LNCaP clone FGC (cell line): ENCODE data around the gene ZNF501.

Source experiments
- DNase-seq: peaks from one replicate; pipeline ENCODE4 v3.0.0-alpha.2; 2011; ENCODE audit warnings: low read depth
- H3K4me3 ChIP-seq: 2 replicates; pipeline ENCODE4 v1.5.1; 2011; ENCODE audit warnings: mild to moderate bottlenecking, low read depth, low read length, control low read depth
- CTCF ChIP-seq: IDR thresholded peaks from 2 replicates; pipeline ENCODE4 v1.5.1; 2012; ENCODE audit warnings: mild to moderate bottlenecking; ENCODE audit not compliant: control insufficient read depth, insufficient read depth; ENCODE audit errors: extremely low read depth

The ZNF501 gene

GRCh38 chr3:44721231-44722102, 8.0 kb upstream of the ZNF501 start:
- DNase-seq = no peak
- no peak for TF ChIP-seq CTCF
- H3K4me3 ChIP-seq = no peak overlapping the region

- H3K4me3 ChIP-seq = no peak overlapping the region
- no peak for DNase-seq
- no peak for TF ChIP-seq CTCF
Measured at GRCh38 chr3:44722103-44722401, 7.4 kb upstream of the ZNF501 start.

DNA sequence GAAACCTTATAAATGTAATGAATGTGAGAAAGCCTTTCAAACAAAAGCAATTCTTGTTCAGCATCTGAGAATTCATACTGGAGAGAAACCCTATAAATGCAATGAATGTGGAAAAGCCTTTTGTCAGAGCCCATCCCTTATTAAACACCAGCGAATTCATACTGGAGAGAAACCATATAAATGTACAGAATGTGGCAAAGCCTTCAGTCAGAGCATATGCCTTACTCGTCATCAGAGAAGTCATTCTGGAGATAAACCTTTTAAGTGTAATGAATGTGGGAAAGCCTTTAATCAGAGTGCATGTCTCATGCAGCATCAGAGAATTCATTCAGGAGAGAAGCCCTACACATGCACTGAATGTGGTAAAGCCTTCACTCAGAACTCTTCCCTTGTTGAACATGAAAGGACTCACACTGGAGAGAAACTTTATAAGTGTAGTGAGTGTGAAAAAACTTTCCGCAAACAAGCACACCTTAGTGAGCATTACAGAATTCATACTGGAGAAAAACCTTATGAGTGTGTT, 5.3 kb downstream of the ZNF501 start:
- DNase-seq = no peak
- TF ChIP-seq CTCF = no peak
- no peak overlapping the region for H3K4me3 ChIP-seq

DNA sequence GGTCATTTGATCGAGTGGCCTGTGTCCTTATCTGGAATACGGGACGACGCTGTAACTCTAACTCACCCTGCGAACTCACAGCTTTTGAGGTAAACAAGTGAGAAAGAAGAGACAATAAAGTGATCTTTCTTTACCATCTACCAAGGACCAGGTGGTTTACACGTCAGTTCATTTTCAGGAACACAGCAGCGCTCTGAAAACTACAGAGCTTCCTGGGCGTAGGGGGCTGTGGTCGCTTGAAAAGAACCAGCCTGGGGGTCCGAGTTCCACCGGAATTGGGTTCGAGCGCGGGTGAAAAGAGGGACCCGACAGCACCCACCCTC, 31.6 kb downstream of the ZNF501 start:
- no peak for TF ChIP-seq CTCF
- H3K4me3 ChIP-seq = peak overlapping the region; percentile 97
- no peak for DNase-seq

DNA sequence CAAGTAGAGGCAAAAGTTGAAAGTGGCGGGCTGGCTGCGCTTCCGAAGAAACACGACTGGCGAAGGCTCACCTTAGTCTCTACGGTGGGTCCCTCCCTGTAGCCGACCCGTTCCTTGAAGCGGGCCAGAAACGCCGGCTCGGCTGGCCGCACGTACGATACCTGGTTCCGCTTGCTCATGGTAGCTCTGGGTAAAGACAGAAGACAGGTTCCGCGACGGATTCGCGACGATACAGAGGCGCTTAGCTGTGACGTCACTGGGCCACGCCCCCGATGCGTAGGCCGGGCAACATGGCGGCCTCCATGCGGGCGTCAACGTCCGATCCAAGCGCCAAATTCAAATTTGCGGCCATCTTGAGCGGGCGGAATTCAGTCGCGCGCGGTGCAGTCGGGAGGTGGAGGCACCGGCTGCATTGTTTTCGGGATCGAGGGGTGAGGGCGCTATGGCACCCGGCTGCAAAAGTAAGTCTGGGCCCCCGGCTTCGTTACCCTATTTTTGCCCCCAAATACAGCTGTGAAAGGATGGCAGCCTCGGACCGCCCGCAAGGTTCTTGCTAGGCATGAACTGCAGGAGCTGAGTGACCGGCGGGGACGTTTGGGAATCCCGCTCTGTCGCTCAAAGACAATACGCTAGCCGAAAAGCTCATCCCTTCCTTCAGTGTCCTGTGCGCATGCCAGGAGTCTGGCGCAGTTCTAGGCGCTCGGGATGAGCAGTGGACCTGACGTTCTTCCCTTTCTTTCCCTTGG, 32.2 kb downstream of the ZNF501 start, which contains the start of the genes KIAA1143 and KIF15:
Gene KIAA1143 (minus strand): TSS at position 196 of the 746 bp plus-strand sequence. CDS start 17 bp downstream, at position 179.
Gene KIF15 (plus strand): TSS at position 371 of the 746 bp plus-strand sequence. CDS start 72 bp downstream, at position 443.
- TF ChIP-seq CTCF = no peak
- peak; percentile 89 for DNase-seq
- H3K4me3 ChIP-seq = peak within 1 kb of the TSS; percentile 97

DNA sequence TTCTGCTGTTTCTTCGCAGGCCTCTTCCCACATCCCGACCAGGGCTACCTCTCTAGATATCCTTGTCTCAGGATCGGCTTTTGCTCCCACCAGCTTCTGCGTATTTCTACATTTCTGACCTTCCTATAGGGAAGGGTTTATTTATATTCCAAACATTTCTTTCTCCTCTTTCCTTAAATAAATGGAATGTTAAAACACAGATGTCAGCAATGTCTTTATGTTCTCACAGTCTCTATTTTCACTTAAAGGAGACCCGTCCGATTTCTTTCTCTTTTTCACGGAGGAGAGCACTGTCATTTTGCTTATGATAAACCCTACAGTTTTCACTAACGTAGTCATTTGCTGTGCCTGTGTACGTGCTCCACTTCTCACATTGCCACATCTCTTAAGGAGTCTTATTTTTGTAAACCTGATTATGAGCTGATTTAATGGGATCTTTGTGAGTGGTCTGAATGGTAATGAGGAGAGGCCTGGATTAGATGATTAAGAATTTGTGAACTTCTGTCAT, 32.8 kb downstream of the ZNF501 start:
- DNase-seq = no peak
- TF ChIP-seq CTCF = no peak
- peak overlapping the region; percentile 97 for H3K4me3 ChIP-seq
